GM18519 (cell line): Measurements from ENCODE around the gene PCDH9.

Experiments
- ATAC-seq: cut with Tn5 transposase; IDR thresholded peaks from one replicate; pipeline ENCODE4 v1.9.1; 2021; ENCODE audit warnings: mild to moderate bottlenecking, moderate library complexity; ENCODE audit not compliant: unreplicated experiment, low FRiP score

Gene PCDH9

GRCh38 chr13:66860878-66861417, 369.2 kb downstream of the PCDH9 start:
- ATAC-seq: no peak

- no peak for ATAC-seq
Observed at GRCh38 chr13:66859934-66860877, 369.9 kb downstream of the PCDH9 start.

GRCh38 chr13:66859078-66859477, 371.1 kb downstream of the PCDH9 start:
- no peak for ATAC-seq

GRCh38 chr13:66858163-66858562, 372.0 kb downstream of the PCDH9 start:
- no peak for ATAC-seq

GRCh38 chr13:66855131-66855530, 375.0 kb downstream of the PCDH9 start:
- ATAC-seq: no peak

GRCh38 chr13:66853564-66853963, 376.6 kb downstream of the PCDH9 start:
- no peak for ATAC-seq

GRCh38 chr13:66849706-66850105, 380.4 kb downstream of the PCDH9 start:
- ATAC-seq: no peak

GRCh38 chr13:66847541-66847940, 382.6 kb downstream of the PCDH9 start:
- no peak for ATAC-seq

- ATAC-seq: no peak
Observed at GRCh38 chr13:66845393-66845792, 384.7 kb downstream of the PCDH9 start.

GRCh38 chr13:66844933-66845332, 385.2 kb downstream of the PCDH9 start:
- no peak for ATAC-seq

- ATAC-seq: no peak
Observed at GRCh38 chr13:66842766-66843165, 387.4 kb downstream of the PCDH9 start.

- no peak for ATAC-seq
Observed at GRCh38 chr13:66840621-66841020, 389.5 kb downstream of the PCDH9 start.

GRCh38 chr13:66837246-66837645, 392.9 kb downstream of the PCDH9 start:
- no peak for ATAC-seq

- no peak for ATAC-seq
Observed at GRCh38 chr13:66835040-66835628, 395.0 kb downstream of the PCDH9 start.

GRCh38 chr13:66830940-66831716, 399.0 kb downstream of the PCDH9 start:
- ATAC-seq: no peak

- no peak for ATAC-seq
Observed at GRCh38 chr13:66829803-66830202, 400.3 kb downstream of the PCDH9 start.

- ATAC-seq: no peak
Observed at GRCh38 chr13:66826398-66826797, 403.7 kb downstream of the PCDH9 start.

- no peak for ATAC-seq
Observed at GRCh38 chr13:66821551-66821950, 408.6 kb downstream of the PCDH9 start.

GRCh38 chr13:66811455-66811854, 418.7 kb downstream of the PCDH9 start:
- ATAC-seq: no peak

- ATAC-seq: no peak
Observed at GRCh38 chr13:66809485-66809884, 420.7 kb downstream of the PCDH9 start.

- no peak for ATAC-seq
Observed at GRCh38 chr13:66807251-66807650, 422.9 kb downstream of the PCDH9 start.
